Vagina (tissue), 2 donors: ENCODE data around the gene SAFB2. TPM values are rescaled to one million over a fixed set of nuclear protein-coding genes. Genes with fewer than 3 reads are reported as not detected.

ENCODE experiments used
- DNase-seq, 2 donors: peaks; one replicate each; pipeline ENCODE4 v3.0.0-alpha.2; 2017; ENCODE audit errors: extremely low spot score in 2 of 2
- H3K27ac ChIP-seq: fragments of 200-600 bp; sonication (generic); one replicate; pipeline ENCODE4 v1.5.1; 2019
- H3K27me3 ChIP-seq: fragments of 200-600 bp; sonication (generic); one replicate; pipeline ENCODE4 v1.5.1; 2019
- H3K36me3 ChIP-seq, 2 donors: fragments of 200-600 bp; sonication (generic); one replicate each; pipeline ENCODE4 v1.5.1; 2017 to 2019
- H3K4me1 ChIP-seq: fragments of 200-600 bp; sonication (generic); one replicate; pipeline ENCODE4 v1.5.1; 2019
- H3K4me3 ChIP-seq, 2 donors: fragments of 200-600 bp; sonication (generic); 1 replicate in 1 of 2; 2 replicates in 1 of 2; pipeline ENCODE4 v1.5.1; 2016 to 2019
- H3K9me3 ChIP-seq: fragments of 200-600 bp; sonication (generic); one replicate; pipeline ENCODE4 v1.5.1; 2019
- CTCF ChIP-seq, 3 experiments: fragments of 450-650 bp in 2 of 3; fragments of 200-600 bp in 1 of 3; sonication (generic) in 1 of 3; IDR thresholded peaks; one replicate each; pipeline ENCODE4 v1.5.1; 2017 to 2019; ENCODE audit warnings: antibody characterized with exemption in 3 of 3, mild to moderate bottlenecking in 2 of 3, moderate library complexity in 2 of 3
- POLR2A ChIP-seq, 2 donors: fragments of 450-650 bp; IDR thresholded peaks; one replicate each; pipeline ENCODE4 v1.6.1; 2017; ENCODE audit warnings: antibody characterized with exemption in 2 of 2, mild to moderate bottlenecking in 2 of 2, moderate library complexity in 2 of 2
- POLR2AphosphoS5 ChIP-seq, 2 donors: sonication (generic); formaldehyde crosslinking; IDR thresholded peaks; one replicate each; pipeline ENCODE4 v1.9.0; 2017; ENCODE audit warnings: antibody characterized with exemption in 2 of 2, mild to moderate bottlenecking in 2 of 2, low read depth in 1 of 2; ENCODE audit not compliant: insufficient read depth in 1 of 2
- intact Hi-C: fragments of 100-400 bp; cut with DNase I; formaldehyde crosslinking; loops from one replicate; pipeline ENCODE4 v1.15.1; 2023
- total RNA-seq: library from RNA; depleted of rRNA; stranded (reverse); fragments of >200 nt; gene quantifications from one replicate; pipeline ENCODE4 v1.2.3, GENCODE V29; 2016

Gene SAFB2
- total RNA-seq, 1 donor from 2014 or later = 85.4 TPM

- TF ChIP-seq CTCF (IDR thresholded peaks at IDR 0.05) (no peak), POLR2AphosphoS5 (IDR thresholded peaks at IDR 0.05; ENCODE audit: insufficient read depth in 1 of 2, low read depth in 1 of 2) (no peak), POLR2A (IDR thresholded peaks at IDR 0.05) (no peak)
- Histone ChIP-seq H3K27ac (no peak overlapping the region), H3K27me3 (no peaks in the 10 kb centered on the region), H3K4me3 (no peak overlapping the region), H3K36me3 (peaks cover 5 to 79% of the 10 kb centered on the region in 2 donors), H3K9me3 (no peaks in the 10 kb centered on the region), H3K4me1 (no peaks in the 10 kb centered on the region)
- intact Hi-C loops = no loop called here
- DNase-seq = no peak
These were observed 44.5 kb upstream of the SAFB2 start for GRCh38 chr19:5666921-5667610.

- H3K9me3 ChIP-seq = no peaks in the 10 kb centered on the region
- H3K36me3 ChIP-seq = peaks cover 5 to 90% of the 10 kb centered on the region in 2 donors
- no peaks in the 10 kb centered on the region for H3K4me1 ChIP-seq
- H3K4me3 ChIP-seq = no peak overlapping the region
- TF ChIP-seq POLR2A (IDR thresholded peaks at IDR 0.05) = no peak
- no peak for TF ChIP-seq POLR2AphosphoS5 (IDR thresholded peaks at IDR 0.05; ENCODE audit: insufficient read depth in 1 of 2, low read depth in 1 of 2)
- no peak for TF ChIP-seq CTCF (IDR thresholded peaks at IDR 0.05)
- no peaks in the 10 kb centered on the region for H3K27me3 ChIP-seq
- intact Hi-C loops = no loop called here
- DNase-seq = no peak
- H3K27ac ChIP-seq = no peak overlapping the region
These were observed 43.4 kb upstream of the SAFB2 start for GRCh38 chr19:5665781-5666513.

- no peak overlapping the region for H3K4me3 ChIP-seq
- no peak for DNase-seq
- intact Hi-C loops = no loop called here
- peaks cover 5 to 93% of the 10 kb centered on the region in 2 donors for H3K36me3 ChIP-seq
- no peaks in the 10 kb centered on the region for H3K4me1 ChIP-seq
- TF ChIP-seq CTCF (IDR thresholded peaks at IDR 0.05) (no peak), POLR2AphosphoS5 (IDR thresholded peaks at IDR 0.05; ENCODE audit: insufficient read depth in 1 of 2, low read depth in 1 of 2) (no peak), POLR2A (IDR thresholded peaks at IDR 0.05) (no peak)
- H3K27me3 ChIP-seq = no peaks in the 10 kb centered on the region
- no peak overlapping the region for H3K27ac ChIP-seq
- H3K9me3 ChIP-seq = no peaks in the 10 kb centered on the region
These were observed 41.9 kb upstream of the SAFB2 start for GRCh38 chr19:5664515-5664914.

GRCh38 chr19:5663904-5664303 lies 41.3 kb upstream of the SAFB2 start:
- H3K27me3 ChIP-seq = no peaks in the 10 kb centered on the region
- TF ChIP-seq CTCF (IDR thresholded peaks at IDR 0.05) (no peak), POLR2AphosphoS5 (IDR thresholded peaks at IDR 0.05; ENCODE audit: insufficient read depth in 1 of 2, low read depth in 1 of 2) (no peak), POLR2A (IDR thresholded peaks at IDR 0.05) (no peak)
- intact Hi-C loops = no loop called here
- peaks cover 5 to 93% of the 10 kb centered on the region in 2 donors for H3K36me3 ChIP-seq
- no peak for DNase-seq
- no peak overlapping the region for H3K4me3 ChIP-seq
- no peaks in the 10 kb centered on the region for H3K9me3 ChIP-seq
- H3K27ac ChIP-seq = no peak overlapping the region
- H3K4me1 ChIP-seq = no peaks in the 10 kb centered on the region

GRCh38 chr19:5661483-5661882 lies 38.9 kb upstream of the SAFB2 start:
- no peak for DNase-seq
- H3K27ac ChIP-seq = no peak overlapping the region
- intact Hi-C loops = no loop called here
- TF ChIP-seq POLR2AphosphoS5 (IDR thresholded peaks at IDR 0.05; ENCODE audit: insufficient read depth in 1 of 2, low read depth in 1 of 2) (no peak), CTCF (IDR thresholded peaks at IDR 0.05) (no peak), POLR2A (IDR thresholded peaks at IDR 0.05) (no peak)
- no peak overlapping the region for H3K4me3 ChIP-seq
- no peaks in the 10 kb centered on the region for H3K4me1 ChIP-seq
- H3K27me3 ChIP-seq = no peaks in the 10 kb centered on the region
- H3K36me3 ChIP-seq = peaks cover 12 to 94% of the 10 kb centered on the region in 2 donors
- no peaks in the 10 kb centered on the region for H3K9me3 ChIP-seq
